Tracheal epithelial cell (primary cell): Measurements from ENCODE around the gene ENKD1. TPM values are rescaled to one million over a fixed set of nuclear protein-coding genes. Genes with fewer than 3 reads are reported as not detected.

Source experiments
- total RNA-seq: library from RNA; depleted of rRNA; stranded (reverse); fragments of >200 nt; gene quantifications from 2 replicates; pipeline ENCODE4 v1.2.1, GENCODE V29; 2014

The ENKD1 gene
- 12.5 and 18.3 TPM in 2 replicates for total RNA-seq

GRCh38 chr16:67666559-67667452, at the start of gene ENKD1, which contains the start of gene C16orf86:
Gene ENKD1, minus strand, starts transcription at chr16:67666750. Its CDS starts 308 bp downstream, at chr16:67666442.
Gene C16orf86, plus strand, starts transcription at chr16:67666814. Its CDS starts 157 bp downstream, at chr16:67666971.

GRCh38 chr16:67660564-67661028, 6.0 kb downstream of the ENKD1 start, which contains the start of gene PARD6A:
Gene PARD6A, plus strand, starts transcription at chr16:67660960. Its CDS starts 79 bp downstream, at chr16:67661039.

GRCh38 chr16:67659675-67660563, 6.6 kb downstream of the ENKD1 start, which contains the start of gene ACD:
Gene ACD, minus strand, starts transcription at chr16:67660260. Its CDS starts 40 bp downstream, at chr16:67660220.

Other genes starting within 250 kb of the ENKD1 start
- 1.9 and 3.8 TPM in 2 replicates for gene HSD11B2, start 235.6 kb downstream of the ENKD1 start, total RNA-seq
- gene ATP6V0D1, start 185.6 kb downstream of the ENKD1 start, total RNA-seq: 89.3 and 113 TPM in 2 replicates
- gene AGRP, start 183.2 kb downstream of the ENKD1 start, total RNA-seq: not detected in 2 replicates
- gene RIPOR1, start 137.9 kb downstream of the ENKD1 start, total RNA-seq: 25.6 and 28.9 TPM in 2 replicates
- 14.0 and 18.5 TPM in 2 replicates for gene CTCF, start 104.2 kb downstream of the ENKD1 start, total RNA-seq
- gene CARMIL2, start 21.6 kb downstream of the ENKD1 start, total RNA-seq: 0.24 TPM in 1 of 2 replicates, not detected in the other
- gene ACD, start 6.5 kb downstream of the ENKD1 start, total RNA-seq: 15.2 and 17.1 TPM in 2 replicates
- gene PARD6A, start 5.8 kb downstream of the ENKD1 start, total RNA-seq: 1.9 and 2.7 TPM in 2 replicates
- 0.85 and 1.7 TPM in 2 replicates for gene C16orf86, start 64 bp upstream of the ENKD1 start, total RNA-seq
- 13.4 and 19.5 TPM in 2 replicates for gene GFOD2, start 52.6 kb upstream of the ENKD1 start, total RNA-seq
- 3.2 and 3.4 TPM in 2 replicates for gene RANBP10, start 139.8 kb upstream of the ENKD1 start, total RNA-seq
- 0.85 TPM in 1 of 2 replicates, not detected in the other for gene TSNAXIP1, start 140.1 kb upstream of the ENKD1 start, total RNA-seq
- 33.5 and 58.0 TPM in 2 replicates for gene THAP11, start 175.6 kb upstream of the ENKD1 start, total RNA-seq
- gene NUTF2, start 180.2 kb upstream of the ENKD1 start, total RNA-seq: 120 and 223 TPM in 2 replicates
- 8.1 and 19.8 TPM in 2 replicates for gene CENPT, start 180.9 kb upstream of the ENKD1 start, total RNA-seq
- 37.9 and 48.0 TPM in 2 replicates for gene EDC4, start 206.3 kb upstream of the ENKD1 start, total RNA-seq
- 1.7 TPM in 1 of 2 replicates, not detected in the other for gene NRN1L, start 218.1 kb upstream of the ENKD1 start, total RNA-seq
- 8.2 and 13.6 TPM in 2 replicates for gene PSKH1, start 226.5 kb upstream of the ENKD1 start, total RNA-seq